IMR-90 (cell line): ENCODE results near the gene PPM1M. TPM values are rescaled to one million over a fixed set of nuclear protein-coding genes. Genes with fewer than 3 reads are reported as not detected.
A peak's percentile ranks its signal among the peaks of the same experiment; 100 is the strongest.

ENCODE experiments used
- ATAC-seq: fragments of 200-7000 bp; cut with Tn5 transposase; 2 replicates; pipeline ENCODE4 v1.9.1; 2020; ENCODE audit warnings: low read depth, mild to moderate bottlenecking, moderate library complexity
- BruUV-seq: library from RNA; stranded (reverse); fragments of 400-500 nt; replicated peaks from 2 replicates; lab custom pipeline; 2021; lab: Mats Ljungman, UMichigan
- CTCF ChIA-PET: fragments of 300-600 bp; formaldehyde crosslinking; extraction: SDS; loops from one replicate; lab custom pipeline; 2021; ENCODE audit warnings: antibody characterized with exemption; lab: Yijun Ruan, JAX
- POLR2A ChIA-PET: fragments of 300-600 bp; sonication (Branson Sonifier 250); formaldehyde crosslinking; loops from one replicate; lab custom pipeline; 2022; ENCODE audit warnings: antibody characterized with exemption; ENCODE audit not compliant: unreplicated experiment; lab: Charles Lee
- DNase-seq: peaks from one replicate; pipeline ENCODE4 v3.0.0; 2013
- H2AFZ ChIP-seq: replicated peaks from 2 replicates; pipeline ENCODE3; 2013; ENCODE audit warnings: low read length, mild to moderate bottlenecking; ENCODE audit not compliant: poor library complexity
- H2AK5ac ChIP-seq: 2 replicates; pipeline ENCODE4 v1.6.1; 2013; ENCODE audit warnings: low read depth, low read length, inconsistent platforms
- H2AK9ac ChIP-seq: replicated peaks from 2 replicates; pipeline ENCODE3; 2013; ENCODE audit warnings: mild to moderate bottlenecking, low read depth, low read length, moderate library complexity; ENCODE audit not compliant: poor library complexity
- H2BK120ac ChIP-seq: 2 replicates; pipeline ENCODE4 v1.6.1; 2013; ENCODE audit warnings: low read depth, low read length, inconsistent platforms
- H2BK15ac ChIP-seq: 3 replicates; pipeline ENCODE4 v1.6.1; 2013; ENCODE audit warnings: low read depth, low read length, inconsistent platforms
- H2BK20ac ChIP-seq: 2 replicates; pipeline ENCODE4 v1.6.1; 2013; ENCODE audit warnings: low read depth, mild to moderate bottlenecking, inconsistent platforms, low read length, moderate library complexity
- H2BK5ac ChIP-seq: 2 replicates; pipeline ENCODE4 v1.6.1; 2013; ENCODE audit warnings: mild to moderate bottlenecking, low read depth, low read length, inconsistent platforms; ENCODE audit not compliant: poor library complexity, severe bottlenecking
- H3K14ac ChIP-seq: replicated peaks from 2 replicates; pipeline ENCODE4 v1.6.1; 2013; ENCODE audit warnings: low read depth, low read length, inconsistent platforms
- H3K18ac ChIP-seq: 2 replicates; pipeline ENCODE4 v1.6.1; 2013; ENCODE audit warnings: low read depth, low read length, control low read depth
- H3K23ac ChIP-seq: 2 replicates; pipeline ENCODE4 v1.6.1; 2013; ENCODE audit warnings: low read depth, low read length, inconsistent platforms
- H3K27ac ChIP-seq: 2 replicates; pipeline ENCODE4 v1.5.1; 2013; ENCODE audit warnings: mild to moderate bottlenecking, control low read depth, low read length; ENCODE audit not compliant: insufficient read depth
- H3K27me3 ChIP-seq: 2 replicates; pipeline ENCODE4 v1.6.1; 2013; ENCODE audit warnings: low read length; ENCODE audit not compliant: control insufficient read depth, insufficient read depth
- H3K36me3 ChIP-seq: 2 replicates; pipeline ENCODE4 v1.6.1; 2013; ENCODE audit warnings: low read length, mixed read lengths; ENCODE audit not compliant: control insufficient read depth, insufficient read depth
- H3K4ac ChIP-seq: 2 replicates; pipeline ENCODE4 v1.6.1; 2013; ENCODE audit warnings: low read depth, low read length, inconsistent platforms
- H3K4me1 ChIP-seq: 2 replicates; pipeline ENCODE4 v1.6.1; 2013; ENCODE audit warnings: low read length, mixed read lengths; ENCODE audit not compliant: control insufficient read depth, insufficient read depth
- H3K4me2 ChIP-seq: 2 replicates; pipeline ENCODE4 v1.6.1; 2013; ENCODE audit warnings: low read depth, mild to moderate bottlenecking, control low read depth, low read length, moderate library complexity
- H3K4me3 ChIP-seq: 2 replicates; pipeline ENCODE4 v1.5.1; 2013; ENCODE audit warnings: low read depth, mild to moderate bottlenecking, control low read depth, low read length, moderate library complexity; ENCODE audit not compliant: insufficient read depth
- H3K56ac ChIP-seq: 2 replicates; pipeline ENCODE4 v1.6.1; 2013; ENCODE audit warnings: low read length, inconsistent platforms; ENCODE audit not compliant: insufficient read depth; ENCODE audit errors: extremely low read depth
- H3K79me1 ChIP-seq, 2 experiments: 2 replicates each; pipeline ENCODE4 v1.6.1; 2013; ENCODE audit warnings: low read length in 2 of 2, inconsistent platforms in 1 of 2, low read depth in 1 of 2
- H3K9ac ChIP-seq: 2 replicates; pipeline ENCODE4 v1.6.1; 2013; ENCODE audit warnings: low read depth, low read length, control low read depth
- H3K9me1 ChIP-seq: 2 replicates; pipeline ENCODE4 v1.6.1; 2013; ENCODE audit warnings: low read length, inconsistent platforms; ENCODE audit not compliant: insufficient read depth
- H3K9me3 ChIP-seq: 2 replicates; pipeline ENCODE4 v1.6.1; 2013; ENCODE audit warnings: low read length; ENCODE audit not compliant: control insufficient read depth, insufficient read depth
- H4K20me1 ChIP-seq: 2 replicates; pipeline ENCODE4 v1.6.1; 2013; ENCODE audit warnings: low read length, inconsistent platforms; ENCODE audit not compliant: insufficient read depth
- H4K5ac ChIP-seq: 2 replicates; pipeline ENCODE4 v1.6.1; 2013; ENCODE audit warnings: mild to moderate bottlenecking, low read depth, low read length, control low read depth
- H4K8ac ChIP-seq, 2 experiments: 2 replicates each; pipeline ENCODE4 v1.6.1; 2013; ENCODE audit warnings: low read depth in 2 of 2, low read length in 2 of 2, control low read depth in 1 of 2, inconsistent platforms in 1 of 2
- H4K91ac ChIP-seq: 2 replicates; pipeline ENCODE4 v1.6.1; 2013; ENCODE audit warnings: low read depth, low read length, inconsistent platforms; ENCODE audit not compliant: insufficient read depth
- BHLHE40 ChIP-seq: fragments of 150-350 bp; IDR thresholded peaks from 2 replicates; pipeline ENCODE4 v1.6.1; 2016; ENCODE audit warnings: mild to moderate bottlenecking, low read depth, low read length
- CEBPB ChIP-seq: IDR thresholded peaks from 2 replicates; pipeline ENCODE4 v1.6.1; 2012; ENCODE audit warnings: low read depth, low read length, improper control_type of control experiment
- CHD1 ChIP-seq: IDR thresholded peaks from 2 replicates; pipeline ENCODE4 v1.6.1; 2012; ENCODE audit warnings: low read depth, low read length, improper control_type of control experiment
- FOS ChIP-seq: fragments of 150-350 bp; IDR thresholded peaks from 2 replicates; pipeline ENCODE4 v1.6.1; 2016; ENCODE audit warnings: low read depth, low read length
- MAFK ChIP-seq: IDR thresholded peaks from 2 replicates; pipeline ENCODE4 v1.6.1; 2012; ENCODE audit warnings: low read depth, low read length, improper control_type of control experiment
- MAZ ChIP-seq: IDR thresholded peaks from 2 replicates; pipeline ENCODE4 v1.6.1; 2012; ENCODE audit warnings: low read depth, mild to moderate bottlenecking, low read length, improper control_type of control experiment, moderate library complexity, borderline replicate concordance
- MXI1 ChIP-seq: IDR thresholded peaks from 2 replicates; pipeline ENCODE4 v1.6.1; 2012; ENCODE audit warnings: low read depth, mild to moderate bottlenecking, low read length, moderate library complexity, borderline replicate concordance
- NFE2L2 ChIP-seq: fragments of 150-350 bp; IDR thresholded peaks from 2 replicates; pipeline ENCODE4 v1.6.1; 2016; ENCODE audit warnings: low read depth, mild to moderate bottlenecking, low read length
- POLR2A ChIP-seq: IDR thresholded peaks from 2 replicates; pipeline ENCODE4 v1.6.1; 2012; ENCODE audit warnings: mild to moderate bottlenecking, low read depth, low read length
- RAD21 ChIP-seq: IDR thresholded peaks from 2 replicates; pipeline ENCODE4 v1.6.1; 2012; ENCODE audit warnings: low read length, improper control_type of control experiment
- RCOR1 ChIP-seq: IDR thresholded peaks from 2 replicates; pipeline ENCODE4 v1.6.1; 2012; ENCODE audit warnings: mild to moderate bottlenecking, low read length, improper control_type of control experiment; ENCODE audit not compliant: insufficient replicate concordance
- RFX5 ChIP-seq: IDR thresholded peaks from 2 replicates; pipeline ENCODE4 v1.8.0; 2012; ENCODE audit warnings: low read depth, mild to moderate bottlenecking, low read length, moderate library complexity
- SMC3 ChIP-seq: fragments of 150-350 bp; IDR thresholded peaks from 2 replicates; pipeline ENCODE4 v1.6.1; 2016; ENCODE audit warnings: low read depth, mild to moderate bottlenecking, antibody characterized with exemption, low read length, moderate library complexity
- USF2 ChIP-seq: fragments of 150-350 bp; IDR thresholded peaks from 2 replicates; pipeline ENCODE4 v1.6.1; 2017; ENCODE audit warnings: mild to moderate bottlenecking, antibody characterized with exemption, low read length, low read depth
- WGBS, 2 experiments: methylation state at CpG; one replicate each; pipeline versions ENCODE4 v1.1.5 to v1.1.7; 2013; ENCODE audit warnings: missing lambda C conversion rate in 2 of 2; ENCODE audit not compliant: insufficient read length in 1 of 2; ENCODE audit errors: extremely low coverage in 2 of 2; 5-methylcytosine and 5-hydroxymethylcytosine counted together
- dilution Hi-C: fragments of 300-500 bp; cut with HindIII; formaldehyde crosslinking; loops from one replicate; pipeline ENCODE4 v1.14.3; 2018; ENCODE audit warnings: low sequenced_read_pairs; ENCODE audit not compliant: unreplicated experiment
- in situ Hi-C: fragments of 300-500 bp; cut with MboI; formaldehyde crosslinking; loops from 3 replicates; pipeline ENCODE4 v1.14.3; 2019; ENCODE audit warnings: low sequenced_read_pairs, inconsistent platforms, mixed read lengths
- intact Hi-C: fragments of 100-400 bp; cut with micrococcal nuclease; formaldehyde crosslinking; loops from 2 replicates; pipeline ENCODE4 v1.10.0; 2022
- polyA plus RNA-seq, 3 experiments: library from polyadenylated mRNA; depleted of rRNA; stranded (reverse); fragments of >200 nt; gene quantifications; 2 replicates each; pipeline ENCODE4 v1.2.3, GENCODE V29; 2012; ENCODE audit warnings: low replicate concordance in 1 of 3
- total RNA-seq: library from RNA; depleted of rRNA; stranded (reverse); fragments of >200 nt; gene quantifications from 2 replicates; pipeline ENCODE4 v1.2.3, GENCODE V29; 2012
- TF ChIP-seq, protein P1 (sequence below): fragments of 150-350 bp; IDR thresholded peaks from 2 replicates; pipeline ENCODE4 v1.6.1; 2016; ENCODE audit warnings: low read depth, mild to moderate bottlenecking, low read length, moderate library complexity, borderline replicate concordance
- TF ChIP-seq, protein P2 (sequence below): conservative IDR thresholded peaks from 2 replicates; pipeline ENCODE4 v1.5.1; 2012; ENCODE audit warnings: mild to moderate bottlenecking, low read depth, low read length, improper control_type of control experiment

PPM1M gene
- total and polyA plus RNA-seq, 2 of the 4 experiments (the other 2 are of a cell fraction) = 12.2 to 18.1 TPM

- Histone ChIP-seq H3K4me3 (peak overlapping the region; percentile 22), H2BK20ac (peak overlapping the region; percentile 81), H3K9me1 (peaks cover 32% of the 10 kb centered on the region), H2BK120ac (peak overlapping the region; percentile 85), H3K9ac (peak overlapping the region; percentile 37), H3K27me3 (no peaks in the 10 kb centered on the region), H3K23ac (peak overlapping the region; percentile 78; the same call in 1 of the 2 replicates), H3K14ac (peak overlapping the region; percentile 95), H4K91ac (peak overlapping the region; percentile 96), H3K9me3 (no peaks in the 10 kb centered on the region), H2AK9ac (peak overlapping the region; percentile 96), H4K20me1 (peaks cover 10% of the 10 kb centered on the region), H4K8ac (peak overlapping the region; percentile 84 to 96), H3K4ac (peak overlapping the region; percentile 98), H3K4me2 (peak overlapping the region; percentile 81), H4K5ac (peak overlapping the region; percentile 94), H2AK5ac (peak overlapping the region; percentile 93), H2BK5ac (peak overlapping the region; percentile 70), H2AFZ (peak overlapping the region; percentile 97), H3K36me3 (peaks cover 11% of the 10 kb centered on the region), H3K56ac (peak overlapping the region; percentile 0; the same call in 1 of the 2 replicates), H2BK15ac (peak overlapping the region; percentile 29; the same call in 2 of the 3 replicates), H3K27ac (peak overlapping the region; percentile 65), H3K18ac (peak overlapping the region; percentile 73), H3K79me1 (peaks cover 16 to 49% of the 10 kb centered on the region in 2 experiments), H3K4me1 (peaks cover 38% of the 10 kb centered on the region)
- ChIA-PET CTCF (no interaction called here), POLR2A (interaction anchor here (0.6 kb wide), 1 partner anchor 1915 kb away, joined by 3 read pairs; no protein-coding TSS in a partner anchor)
- no peak for TF ChIP-seq NFE2L2
- no peak for TF ChIP-seq POLR2A
- no peak for TF ChIP-seq MAZ
- TF ChIP-seq RAD21 = no peak
- TF ChIP-seq, protein P1, sequence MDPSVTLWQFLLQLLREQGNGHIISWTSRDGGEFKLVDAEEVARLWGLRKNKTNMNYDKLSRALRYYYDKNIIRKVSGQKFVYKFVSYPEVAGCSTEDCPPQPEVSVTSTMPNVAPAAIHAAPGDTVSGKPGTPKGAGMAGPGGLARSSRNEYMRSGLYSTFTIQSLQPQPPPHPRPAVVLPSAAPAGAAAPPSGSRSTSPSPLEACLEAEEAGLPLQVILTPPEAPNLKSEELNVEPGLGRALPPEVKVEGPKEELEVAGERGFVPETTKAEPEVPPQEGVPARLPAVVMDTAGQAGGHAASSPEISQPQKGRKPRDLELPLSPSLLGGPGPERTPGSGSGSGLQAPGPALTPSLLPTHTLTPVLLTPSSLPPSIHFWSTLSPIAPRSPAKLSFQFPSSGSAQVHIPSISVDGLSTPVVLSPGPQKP = no peak
- TF ChIP-seq BHLHE40 = no peak
- TF ChIP-seq CEBPB = no peak
- no peak for TF ChIP-seq USF2
- TF ChIP-seq FOS = no peak
- no peak for TF ChIP-seq MAFK
- TF ChIP-seq, protein P2, sequence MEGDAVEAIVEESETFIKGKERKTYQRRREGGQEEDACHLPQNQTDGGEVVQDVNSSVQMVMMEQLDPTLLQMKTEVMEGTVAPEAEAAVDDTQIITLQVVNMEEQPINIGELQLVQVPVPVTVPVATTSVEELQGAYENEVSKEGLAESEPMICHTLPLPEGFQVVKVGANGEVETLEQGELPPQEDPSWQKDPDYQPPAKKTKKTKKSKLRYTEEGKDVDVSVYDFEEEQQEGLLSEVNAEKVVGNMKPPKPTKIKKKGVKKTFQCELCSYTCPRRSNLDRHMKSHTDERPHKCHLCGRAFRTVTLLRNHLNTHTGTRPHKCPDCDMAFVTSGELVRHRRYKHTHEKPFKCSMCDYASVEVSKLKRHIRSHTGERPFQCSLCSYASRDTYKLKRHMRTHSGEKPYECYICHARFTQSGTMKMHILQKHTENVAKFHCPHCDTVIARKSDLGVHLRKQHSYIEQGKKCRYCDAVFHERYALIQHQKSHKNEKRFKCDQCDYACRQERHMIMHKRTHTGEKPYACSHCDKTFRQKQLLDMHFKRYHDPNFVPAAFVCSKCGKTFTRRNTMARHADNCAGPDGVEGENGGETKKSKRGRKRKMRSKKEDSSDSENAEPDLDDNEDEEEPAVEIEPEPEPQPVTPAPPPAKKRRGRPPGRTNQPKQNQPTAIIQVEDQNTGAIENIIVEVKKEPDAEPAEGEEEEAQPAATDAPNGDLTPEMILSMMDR = no peak
- TF ChIP-seq SMC3 = no peak
- TF ChIP-seq CHD1 = no peak
- TF ChIP-seq RCOR1 = no peak
- no peak for TF ChIP-seq MXI1
- TF ChIP-seq RFX5 = no peak
- dilution Hi-C loops (no loop called here), in situ Hi-C loops (no loop called here), intact Hi-C loops (loop anchor here (2.0 to 5.0 kb wide), 3 partner anchors 45 to 255 kb away; partner anchors contain the start of genes PARP3, POC1A and RPL29)
- WGBS, 2 experiments = no CpG with 5 or more reads among the region's 10 CpGs
- DNase-seq (no peak), ATAC-seq (no peak)
- no TSS peak for BruUV-seq
Observed at GRCh38 chr3:52197499-52197841, 48.1 kb upstream of the PPM1M start.
